Testis (tissue), 3 donors: ENCODE results near the gene WBP1. TPM values are rescaled to one million over a fixed set of nuclear protein-coding genes. Genes with fewer than 3 reads are reported as not detected.

Source experiments
- DNase-seq: peaks from one replicate; pipeline ENCODE4 v3.0.0-alpha.2; 2019
- H3K27ac ChIP-seq, 2 donors: fragments of 200-600 bp; sonication (generic); one replicate each; pipeline ENCODE4 v1.5.1; 2019
- H3K27me3 ChIP-seq: fragments of 200-600 bp; sonication (generic); one replicate; pipeline ENCODE4 v1.5.1; 2019
- H3K36me3 ChIP-seq: fragments of 200-600 bp; sonication (generic); one replicate; pipeline ENCODE4 v1.5.1; 2017; ENCODE audit warnings: low read depth; ENCODE audit errors: missing control alignments
- H3K4me1 ChIP-seq: fragments of 200-600 bp; sonication (generic); one replicate; pipeline ENCODE4 v1.5.1; 2019
- H3K4me3 ChIP-seq, 2 donors: fragments of 200-600 bp; sonication (generic); one replicate each; pipeline ENCODE4 v1.5.1; 2017 to 2019
- H3K9me3 ChIP-seq: fragments of 200-600 bp; sonication (generic); one replicate; pipeline ENCODE4 v1.5.1; 2017
- POLR2A ChIP-seq: fragments of 450-650 bp; IDR thresholded peaks from one replicate; pipeline ENCODE4 v1.6.1; 2017; ENCODE audit warnings: antibody characterized with exemption, mild to moderate bottlenecking, moderate library complexity
- WGBS, 2 donors: methylation state at CpG; one replicate each; pipeline ENCODE4 v1.1.5; 2018; 5-methylcytosine and 5-hydroxymethylcytosine counted together
- intact Hi-C: fragments of 100-400 bp; cut with DNase I; formaldehyde crosslinking; loops from one replicate; pipeline ENCODE4 v1.15.1; 2023; ENCODE audit warnings: low total_unique reads
- polyA plus RNA-seq: library from polyadenylated mRNA; stranded (reverse); fragments of 350-450 nt; fragmentation: Illumina TruSeq; extraction: RNeasy Lipid Tissue Mini Kit (QIAGEN cat#74804); gene quantifications from one replicate; pipeline ENCODE4 v1.2.3, GENCODE V29; 2014; ENCODE audit warnings: low read depth, low replicate concordance; ENCODE audit not compliant: insufficient read depth
- total RNA-seq, 2 donors: library from RNA; depleted of rRNA; stranded (reverse); fragments of >200 nt; gene quantifications; one replicate each; pipeline ENCODE4 v1.2.3, GENCODE V29; 2016
- TF ChIP-seq, protein P1 (sequence below), 3 experiments: fragments of 450-650 bp in 2 of 3; fragments of 200-600 bp in 1 of 3; sonication (generic) in 1 of 3; IDR thresholded peaks; one replicate each; pipeline ENCODE4 v1.5.1; 2016 to 2019; ENCODE audit warnings: antibody characterized with exemption in 3 of 3, mild to moderate bottlenecking in 2 of 3, moderate library complexity in 1 of 3

WBP1 gene
- total and polyA plus RNA-seq, 3 donors from 2014 or later = 73.8 to 84.3 (median 80.8) TPM

DNA sequence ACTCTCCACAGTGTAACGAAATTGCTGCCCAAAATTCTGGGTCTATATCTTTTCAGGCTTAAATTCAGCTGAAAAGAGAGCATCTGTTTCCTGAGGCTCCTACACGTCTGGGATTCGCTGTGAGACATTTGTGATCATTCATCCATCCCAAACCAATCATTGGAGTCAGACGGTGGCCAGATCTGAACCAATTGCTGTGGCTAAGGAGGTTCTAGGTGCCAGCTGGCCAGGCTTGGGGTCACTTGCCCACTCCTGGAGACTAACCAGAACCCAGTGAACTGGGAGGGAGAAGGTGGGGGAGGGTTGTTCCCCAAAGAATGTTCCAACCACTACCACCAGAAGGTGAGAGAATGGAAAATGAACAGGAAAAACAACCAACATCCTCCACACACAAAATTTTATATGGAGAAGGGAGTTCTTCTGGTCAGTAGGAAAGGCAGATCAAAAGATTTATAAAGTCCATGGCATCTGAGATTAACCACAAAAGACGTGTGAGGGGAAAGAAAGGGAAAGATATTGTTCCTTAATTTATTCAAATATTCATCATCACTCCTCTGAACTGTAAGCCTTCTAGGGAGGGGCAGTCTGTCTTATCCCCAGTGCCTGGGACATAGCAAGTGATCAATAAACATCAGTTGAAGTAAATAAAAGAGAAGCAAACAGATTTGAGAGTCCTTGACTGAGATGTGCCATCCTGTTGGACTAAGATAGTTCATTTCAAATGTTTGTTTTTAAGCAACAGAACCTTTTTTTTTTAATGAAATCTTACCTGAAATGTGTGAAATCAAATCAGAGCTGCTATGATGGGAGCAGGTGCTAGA is 13.5 kb upstream of the WBP1 start:
- H3K27me3 ChIP-seq = no peaks in the 10 kb centered on the region
- WGBS, 2 donors = 42 to 45% methylated on average over 5 of the region's 5 CpGs
- no peaks in the 10 kb centered on the region for H3K9me3 ChIP-seq
- no peak for TF ChIP-seq POLR2A
- TF ChIP-seq, protein P1, sequence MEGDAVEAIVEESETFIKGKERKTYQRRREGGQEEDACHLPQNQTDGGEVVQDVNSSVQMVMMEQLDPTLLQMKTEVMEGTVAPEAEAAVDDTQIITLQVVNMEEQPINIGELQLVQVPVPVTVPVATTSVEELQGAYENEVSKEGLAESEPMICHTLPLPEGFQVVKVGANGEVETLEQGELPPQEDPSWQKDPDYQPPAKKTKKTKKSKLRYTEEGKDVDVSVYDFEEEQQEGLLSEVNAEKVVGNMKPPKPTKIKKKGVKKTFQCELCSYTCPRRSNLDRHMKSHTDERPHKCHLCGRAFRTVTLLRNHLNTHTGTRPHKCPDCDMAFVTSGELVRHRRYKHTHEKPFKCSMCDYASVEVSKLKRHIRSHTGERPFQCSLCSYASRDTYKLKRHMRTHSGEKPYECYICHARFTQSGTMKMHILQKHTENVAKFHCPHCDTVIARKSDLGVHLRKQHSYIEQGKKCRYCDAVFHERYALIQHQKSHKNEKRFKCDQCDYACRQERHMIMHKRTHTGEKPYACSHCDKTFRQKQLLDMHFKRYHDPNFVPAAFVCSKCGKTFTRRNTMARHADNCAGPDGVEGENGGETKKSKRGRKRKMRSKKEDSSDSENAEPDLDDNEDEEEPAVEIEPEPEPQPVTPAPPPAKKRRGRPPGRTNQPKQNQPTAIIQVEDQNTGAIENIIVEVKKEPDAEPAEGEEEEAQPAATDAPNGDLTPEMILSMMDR (IDR thresholded peaks at IDR 0.05) = no peak
- no peaks in the 10 kb centered on the region for H3K36me3 ChIP-seq
- intact Hi-C loops = no loop called here
- DNase-seq = no peak
- H3K4me3 ChIP-seq = no peak overlapping the region
- H3K4me1 ChIP-seq = peaks cover 23% of the 10 kb centered on the region
- no peak overlapping the region for H3K27ac ChIP-seq

DNA sequence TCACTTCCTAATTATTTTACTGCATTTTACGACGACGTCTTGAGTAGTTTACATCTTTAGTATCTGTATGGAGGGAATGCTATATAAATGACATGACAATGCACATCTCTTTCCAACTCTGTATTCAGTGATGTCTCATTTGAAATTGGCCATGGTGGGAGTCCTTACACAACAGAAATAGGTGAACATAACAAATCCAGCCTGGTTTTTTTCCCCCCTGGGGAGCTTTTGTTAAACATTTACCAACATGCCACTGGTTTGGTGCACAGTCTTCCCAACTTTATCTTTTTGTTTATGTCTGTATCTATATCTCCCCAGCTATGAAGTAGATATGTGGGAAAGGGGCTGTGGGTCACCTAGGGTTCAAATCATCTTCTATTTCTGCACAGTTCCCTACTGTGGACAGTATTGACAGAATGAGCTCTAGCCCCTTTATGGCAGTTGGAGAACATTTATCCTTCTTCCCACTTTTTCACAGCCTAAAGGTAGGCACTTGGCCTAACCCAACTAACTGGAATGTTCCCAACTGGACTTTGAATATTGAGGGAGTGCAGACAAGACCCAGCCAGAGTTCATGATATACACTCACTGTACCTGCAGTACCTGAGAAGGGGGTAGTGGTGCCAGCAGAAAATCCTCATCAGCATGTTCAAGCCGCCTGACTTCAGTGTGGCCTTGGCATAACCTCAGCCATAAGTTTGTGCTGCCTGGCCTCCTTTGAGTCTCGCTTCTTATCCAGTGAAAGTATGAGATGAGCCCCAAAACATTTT is 10.8 kb upstream of the WBP1 start:
- no peaks in the 10 kb centered on the region for H3K4me1 ChIP-seq
- no peak for TF ChIP-seq POLR2A
- TF ChIP-seq, protein P1 (IDR thresholded peaks at IDR 0.05) = no peak
- H3K27me3 ChIP-seq = no peaks in the 10 kb centered on the region
- intact Hi-C loops = no loop called here
- no peak for DNase-seq
- no peaks in the 10 kb centered on the region for H3K36me3 ChIP-seq
- WGBS, 2 donors = 80 to 87% methylated on average over 5 of the region's 5 CpGs
- H3K4me3 ChIP-seq = no peak overlapping the region
- no peak overlapping the region for H3K27ac ChIP-seq
- H3K9me3 ChIP-seq = no peaks in the 10 kb centered on the region

DNA sequence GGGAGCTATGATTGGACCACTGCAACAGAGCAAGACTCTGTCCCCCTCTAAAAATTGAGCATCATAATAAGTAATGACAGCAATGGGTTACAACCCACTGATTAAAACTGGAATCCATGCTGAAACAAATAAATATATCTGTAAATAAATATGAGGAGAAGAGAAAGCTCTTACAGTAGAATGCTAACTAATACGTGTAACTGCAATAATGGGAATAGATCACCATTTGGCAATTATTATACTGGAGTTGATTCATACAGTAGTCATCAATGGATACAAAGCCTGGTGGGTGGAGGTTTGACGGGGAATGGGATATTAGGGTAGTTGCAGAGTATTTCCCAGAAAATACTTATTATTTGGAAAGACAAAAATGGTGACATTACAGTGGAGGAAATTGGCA is 9.5 kb upstream of the WBP1 start:
- Histone ChIP-seq H3K27me3 (no peaks in the 10 kb centered on the region), H3K4me3 (no peak overlapping the region), H3K4me1 (no peaks in the 10 kb centered on the region), H3K36me3 (no peaks in the 10 kb centered on the region), H3K9me3 (no peaks in the 10 kb centered on the region), H3K27ac (no peak overlapping the region)
- DNase-seq = no peak
- no peak for TF ChIP-seq POLR2A
- TF ChIP-seq, protein P1 (IDR thresholded peaks at IDR 0.05) = no peak
- 74 to 83% methylated on average over 2 of the region's 2 CpGs for WGBS, 2 donors
- intact Hi-C loops = no loop called here

GRCh38 chr2:74450570-74451190 is 7.6 kb upstream of the WBP1 start:
- intact Hi-C loops = no loop called here
- H3K9me3 ChIP-seq = no peaks in the 10 kb centered on the region
- DNase-seq = no peak
- 72 to 85% methylated on average over 3 of the region's 3 CpGs for WGBS, 2 donors
- peaks cover 6% of the 10 kb centered on the region for H3K4me1 ChIP-seq
- H3K27ac ChIP-seq = no peak overlapping the region
- TF ChIP-seq, protein P1 (IDR thresholded peaks at IDR 0.05) = no peak
- no peak for TF ChIP-seq POLR2A
- no peaks in the 10 kb centered on the region for H3K36me3 ChIP-seq
- no peak overlapping the region for H3K4me3 ChIP-seq
- no peaks in the 10 kb centered on the region for H3K27me3 ChIP-seq
